AG04450 (cell line): Measurements from ENCODE around the gene ZACN. TPM values are rescaled to one million over a fixed set of nuclear protein-coding genes. Genes with fewer than 3 reads are reported as not detected.

ENCODE experiments used
- CTCF ChIA-PET: fragments of 300-600, 350-600 bp; formaldehyde crosslinking; extraction: SDS; loops from one replicate; lab custom pipeline; 2022; ENCODE audit warnings: antibody characterized with exemption, inconsistent platforms; lab: Charles Lee
- POLR2A ChIA-PET: fragments of 350-600 bp; formaldehyde crosslinking; extraction: SDS; loops from one replicate; lab custom pipeline; 2021; ENCODE audit warnings: antibody characterized with exemption, inconsistent platforms; lab: Yijun Ruan, JAX
- DNase-seq: peaks from one replicate; pipeline ENCODE4 v3.0.0-alpha.2; 2011; ENCODE audit warnings: low read depth, low spot score
- H3K27ac ChIP-seq: one replicate; pipeline ENCODE4 v1.5.1; 2012; ENCODE audit warnings: low read depth, low read length, control low read depth
- H3K27me3 ChIP-seq: one replicate; pipeline ENCODE4 v1.6.0; 2012; ENCODE audit warnings: low read length; ENCODE audit not compliant: control insufficient read depth, insufficient read depth
- H3K4me3 ChIP-seq: 2 replicates; pipeline ENCODE4 v1.5.1; 2011; ENCODE audit warnings: mild to moderate bottlenecking, low read depth, low read length, control low read depth
- H3K9me3 ChIP-seq: 2 replicates; pipeline ENCODE4 v1.5.1; 2012; ENCODE audit warnings: low read length; ENCODE audit not compliant: control insufficient read depth, insufficient read depth
- CTCF ChIP-seq: IDR thresholded peaks from 2 replicates; pipeline ENCODE4 v1.5.1; 2011; ENCODE audit warnings: low read depth, low read length, control low read depth, inconsistent platforms
- polyA plus RNA-seq: library from polyadenylated mRNA; depleted of rRNA; stranded (reverse); fragments of >200 nt; gene quantifications from 2 replicates; pipeline ENCODE4 v1.2.3, GENCODE V29; 2011

ZACN gene
- polyA plus RNA-seq, 1 experiment: not detected

- H3K4me3 ChIP-seq: no peak overlapping the region
- TF ChIP-seq CTCF: no peak
- POLR2A ChIA-PET: interaction anchor here (0.6 kb wide), 1 partner anchor 83 kb away, joined by 3 read pairs; no protein-coding TSS in a partner anchor
- no peaks in the 10 kb centered on the region for H3K27me3 ChIP-seq
- H3K27ac ChIP-seq: no peak overlapping the region
- no peak for DNase-seq
- CTCF ChIA-PET: interaction anchor here (1.2 to 1.7 kb wide), 2 partner anchors 62 to 214 kb away, joined by 3 to 11 read pairs; no protein-coding TSS in a partner anchor
- no peaks in the 10 kb centered on the region for H3K9me3 ChIP-seq
Observed at GRCh38 chr17:76065775-76066174, 13.2 kb upstream of the ZACN start.

- Histone ChIP-seq H3K27me3 (peaks cover 28% of the 10 kb centered on the region), H3K27ac (peak overlapping the region; percentile 39), H3K4me3 (peak overlapping the region; percentile 79), H3K9me3 (peaks cover 4% of the 10 kb centered on the region; the same call in 1 of the 2 replicates)
- ChIA-PET POLR2A (interaction anchor here (0.8 to 1.0 kb wide), 2 partner anchors 15 to 52 kb away, joined by 3 read pairs; no protein-coding TSS in a partner anchor), CTCF (no interaction called here)
- TF ChIP-seq CTCF: no peak
- no peak for DNase-seq
Observed at GRCh38 chr17:76071531-76072147, 7.3 kb upstream of the ZACN start.

GRCh38 chr17:76072148-76072858 is 6.7 kb upstream of the ZACN start, which contains the start of gene SRP68:
SRP68 (minus strand) TSS chr17:76072517; CDS start chr17:76072491, 26 bp downstream.
- Histone ChIP-seq H3K4me3 (peak within 1 kb of the TSS; percentile 79), H3K9me3 (peaks cover 4% of the 10 kb centered on the region; the same call in 1 of the 2 replicates), H3K27ac (peak within 1 kb of the TSS; percentile 39), H3K27me3 (peaks cover 33% of the 10 kb centered on the region)
- peak; percentile 81 for DNase-seq
- POLR2A ChIA-PET: interaction anchor here (0.8 to 1.0 kb wide), 2 partner anchors 14 to 53 kb away, joined by 3 read pairs; no protein-coding TSS in a partner anchor
- CTCF ChIA-PET: no interaction called here
- TF ChIP-seq CTCF: no peak

- ChIA-PET CTCF (interaction anchor here (0.6 kb wide), 1 partner anchor 47 kb away, joined by 3 read pairs; no protein-coding TSS in a partner anchor), POLR2A (no interaction called here)
- no peak for TF ChIP-seq CTCF
- Histone ChIP-seq H3K4me3 (no peak within 1 kb of the TSS), H3K27ac (no peak within 1 kb of the TSS), H3K9me3 (peaks cover 4% of the 10 kb centered on the region; the same call in 1 of the 2 replicates), H3K27me3 (peaks cover 55% of the 10 kb centered on the region)
- no peak for DNase-seq
Observed at GRCh38 chr17:76074390-76075363, 4.3 kb upstream of the ZACN start, which contains the start of gene GALR2. GALR2 (plus strand) TSS chr17:76074781; CDS start chr17:76074884, 103 bp downstream.
